Stimulated activated CD8-positive, alpha-beta memory T cell treated with anti-CD3 and anti-CD28 coated beads, Interleukin-2, amount 100 ng/mL, for 1 hour (primary cell): ENCODE measurements around the gene PRTFDC1.

Experiments
- DNase-seq, 2 donors: peaks; one replicate each; pipeline ENCODE4 v3.0.0-alpha.2; 2020; ENCODE audit warnings: low read depth in 2 of 2

PRTFDC1 gene

DNA sequence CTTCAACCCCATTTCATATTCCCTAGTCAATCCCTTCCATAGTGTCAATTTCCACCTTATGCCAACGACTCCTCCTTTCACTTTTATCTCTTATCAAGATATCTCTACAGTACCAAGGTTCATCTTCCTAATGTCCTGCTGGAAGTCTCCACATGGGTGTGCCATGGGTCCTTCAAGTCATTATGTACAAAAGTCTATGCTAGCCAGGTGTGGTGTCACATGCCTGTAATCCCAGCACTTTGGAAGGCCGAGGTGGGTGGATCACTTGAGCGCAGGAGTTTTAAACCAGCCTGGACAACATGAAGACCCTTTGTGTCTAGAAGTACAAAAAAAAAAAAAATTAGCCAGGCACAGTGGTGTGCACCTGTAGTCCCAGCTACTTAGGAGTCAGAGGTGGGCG is 47.6 kb downstream of the PRTFDC1 start:
- DNase-seq: no peak

DNA sequence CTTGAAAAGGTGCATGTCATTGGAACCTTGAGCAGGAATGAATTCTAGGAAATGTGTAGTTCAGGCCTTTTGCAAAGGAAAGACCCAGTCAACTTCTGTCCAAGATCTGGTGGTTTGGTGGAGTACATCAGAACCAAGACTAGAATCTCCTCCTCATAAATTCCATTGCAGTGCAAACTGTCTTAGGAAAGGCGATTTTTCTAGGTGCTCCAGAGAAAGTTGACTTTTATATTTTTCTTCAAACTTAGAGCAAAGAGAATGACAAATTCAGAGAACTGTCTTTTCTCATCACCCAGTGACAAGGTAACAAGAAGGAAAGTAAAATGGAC is 50.0 kb downstream of the PRTFDC1 start:
- no peak for DNase-seq

DNA sequence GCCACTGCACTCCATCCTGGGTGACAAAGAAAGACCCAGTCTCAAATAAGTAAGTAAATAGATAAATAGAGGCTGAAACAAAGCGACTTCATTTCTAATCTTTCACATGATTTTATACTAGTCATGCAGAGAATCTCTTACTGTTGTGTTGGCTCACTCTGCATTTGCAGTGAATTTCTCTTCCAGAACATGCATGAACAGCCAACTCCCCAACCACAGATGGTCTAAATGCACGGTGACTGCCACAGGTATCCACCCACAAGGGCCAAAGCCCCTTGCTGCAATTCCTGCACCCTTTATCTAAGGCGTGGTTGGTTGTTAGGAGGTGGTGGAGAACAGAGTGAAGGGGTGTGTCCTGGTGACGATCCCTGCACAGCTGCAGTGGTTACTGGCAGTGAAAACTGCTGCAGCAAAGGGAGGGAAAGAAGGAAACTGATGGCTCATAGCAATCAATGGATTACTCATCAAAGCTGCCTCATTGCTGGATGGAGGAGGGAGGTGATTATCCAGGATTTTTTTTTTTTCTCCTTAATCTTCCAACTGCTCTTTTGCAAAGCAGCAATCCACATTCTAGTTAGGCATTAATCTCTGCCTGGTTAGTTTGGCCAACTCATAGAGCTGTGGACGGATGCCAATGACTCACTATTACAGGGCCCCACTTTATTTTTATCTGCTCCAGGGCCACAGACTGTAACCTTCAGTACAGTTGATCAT is 50.6 kb downstream of the PRTFDC1 start:
- no peak for DNase-seq

DNA sequence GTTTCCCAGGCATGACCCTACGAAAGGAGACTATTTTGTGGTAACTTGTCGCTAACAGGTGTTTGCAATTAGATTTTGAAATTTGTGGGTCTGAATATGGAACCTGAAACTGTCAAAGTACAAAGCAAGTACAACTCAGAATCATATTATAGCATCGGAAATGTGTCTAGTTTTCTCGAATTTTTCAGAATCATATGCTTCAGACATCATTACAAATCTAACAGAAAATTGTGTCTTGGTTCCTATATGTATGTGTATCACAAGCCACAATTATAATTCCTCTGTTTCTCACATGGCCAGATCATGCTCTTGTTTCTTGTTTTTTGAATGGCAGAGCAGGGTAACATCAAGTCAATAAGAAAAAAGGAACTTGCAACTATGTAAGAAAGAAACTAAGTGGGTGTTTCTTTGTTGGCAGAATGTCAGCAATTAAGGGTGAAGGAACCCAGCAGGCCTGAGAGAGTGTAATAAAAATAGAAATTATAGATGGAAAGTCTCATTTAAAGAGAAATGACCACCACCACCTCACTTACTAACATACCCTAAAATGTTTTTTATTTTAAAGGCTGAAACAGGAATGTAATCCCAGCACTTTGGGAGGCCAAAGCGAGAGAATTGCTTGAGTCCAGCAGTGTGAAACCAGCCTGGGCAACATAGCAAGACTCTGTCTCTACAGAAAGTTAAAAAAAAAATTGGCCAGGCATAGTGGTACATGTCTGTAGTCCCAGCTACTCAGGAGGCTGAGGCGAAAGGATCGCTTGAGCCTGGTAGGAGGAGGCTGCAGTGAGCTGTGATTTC is 51.3 kb downstream of the PRTFDC1 start:
- no peak for DNase-seq

DNA sequence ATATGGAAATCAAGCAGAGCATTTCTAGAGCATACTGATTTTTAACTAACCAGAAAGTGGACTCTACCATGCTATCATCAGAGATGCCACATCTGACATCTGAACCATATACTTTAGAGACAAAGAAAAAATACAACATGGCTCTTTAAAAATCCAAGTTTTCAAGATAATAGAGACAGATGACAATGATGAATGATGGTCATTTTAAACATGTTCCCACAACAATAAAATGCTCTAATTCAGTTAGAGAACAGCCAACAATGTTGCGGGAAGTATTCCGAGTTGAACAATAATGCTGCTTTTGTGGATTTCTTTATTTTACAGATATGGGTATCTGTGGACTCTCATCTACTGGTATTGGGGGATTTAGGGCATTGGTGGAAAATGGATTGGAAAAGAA is 52.8 kb downstream of the PRTFDC1 start:
- no peak for DNase-seq

DNA sequence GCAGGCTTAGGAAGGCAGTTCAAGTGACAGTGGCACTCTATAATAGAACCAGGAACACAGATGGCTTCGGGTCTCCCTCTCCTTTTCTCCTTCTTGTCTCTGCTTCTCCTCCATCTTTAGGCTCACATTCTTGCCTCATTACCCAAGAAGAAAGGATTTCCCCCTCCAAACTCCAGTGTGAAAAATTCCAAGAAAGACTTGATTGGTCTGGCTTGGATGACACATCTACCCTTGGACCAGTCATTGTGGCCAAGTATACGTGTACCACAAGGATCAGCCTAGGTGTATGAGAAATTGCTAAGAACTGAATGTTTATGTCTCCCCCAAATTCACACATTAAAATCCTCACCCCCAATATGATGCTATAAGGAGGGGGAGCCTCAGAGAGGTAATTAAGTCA is 53.9 kb downstream of the PRTFDC1 start:
- no peak for DNase-seq

DNA sequence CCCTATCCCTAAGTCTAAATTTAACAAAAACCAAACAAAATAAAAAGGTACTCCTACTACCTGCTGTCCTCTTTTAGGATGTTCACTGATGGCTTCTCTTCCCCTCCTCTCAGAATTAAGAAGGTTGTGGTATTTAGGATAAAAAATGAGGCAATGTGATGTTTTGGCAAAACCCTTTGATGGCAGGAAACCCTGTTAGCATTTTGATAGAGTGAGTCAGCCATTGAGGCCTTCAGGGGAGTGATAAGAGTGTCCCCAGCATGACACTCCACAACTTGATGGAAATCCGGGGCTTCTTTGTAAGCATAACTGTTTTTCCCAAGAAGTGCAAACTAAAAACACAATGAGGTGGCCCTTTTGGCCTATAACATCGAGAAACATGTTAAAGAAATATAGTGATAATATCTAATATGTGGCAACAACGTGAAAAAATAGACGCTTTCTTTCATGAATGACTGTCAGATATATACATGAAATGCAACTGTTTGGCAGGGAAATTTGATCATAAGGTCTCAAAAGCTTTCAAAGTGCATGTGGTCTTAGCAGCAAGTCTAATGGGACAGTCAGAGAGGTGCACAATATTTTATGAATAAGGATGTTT is 55.0 kb downstream of the PRTFDC1 start:
- no peak for DNase-seq

DNA sequence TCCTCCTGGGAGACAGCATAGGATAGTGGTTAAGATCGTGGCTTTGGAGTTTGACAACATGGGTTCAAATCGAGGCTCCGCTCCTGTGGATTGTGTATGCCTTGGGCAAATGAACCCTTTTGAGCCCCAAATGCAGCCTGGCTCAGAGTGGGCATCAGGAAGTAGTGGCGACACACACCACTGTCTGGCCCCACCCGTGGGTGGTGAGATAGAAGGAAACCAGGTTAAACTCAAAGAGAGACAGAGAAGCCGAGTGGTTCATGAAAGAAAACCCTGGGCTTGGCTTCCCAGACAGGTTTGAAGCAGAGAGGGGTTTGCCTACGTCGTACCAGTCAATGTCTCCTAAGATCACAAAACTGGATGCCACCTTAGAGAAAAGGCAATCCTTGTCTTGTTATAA is 57.7 kb downstream of the PRTFDC1 start:
- DNase-seq: no peak

DNA sequence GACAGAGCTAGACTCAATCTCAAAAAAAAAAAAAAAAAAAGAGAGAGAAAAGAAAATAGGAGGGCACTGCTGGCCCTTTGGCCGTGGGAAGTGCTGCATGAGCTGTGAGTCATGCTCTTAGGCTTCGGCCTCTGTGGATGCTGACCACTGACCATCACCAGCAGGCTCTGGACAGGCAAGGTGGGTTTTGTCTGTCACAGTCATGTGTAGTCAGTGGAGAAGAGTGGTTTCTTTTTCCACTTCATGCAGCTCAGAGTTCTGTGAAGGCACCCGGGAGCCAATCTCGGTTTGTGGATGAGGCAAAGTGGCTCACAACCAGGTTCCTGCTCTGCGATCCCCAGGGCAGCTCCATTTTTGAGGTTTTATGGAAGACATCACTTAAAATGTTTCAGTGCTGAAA is 58.1 kb downstream of the PRTFDC1 start:
- no peak for DNase-seq

DNA sequence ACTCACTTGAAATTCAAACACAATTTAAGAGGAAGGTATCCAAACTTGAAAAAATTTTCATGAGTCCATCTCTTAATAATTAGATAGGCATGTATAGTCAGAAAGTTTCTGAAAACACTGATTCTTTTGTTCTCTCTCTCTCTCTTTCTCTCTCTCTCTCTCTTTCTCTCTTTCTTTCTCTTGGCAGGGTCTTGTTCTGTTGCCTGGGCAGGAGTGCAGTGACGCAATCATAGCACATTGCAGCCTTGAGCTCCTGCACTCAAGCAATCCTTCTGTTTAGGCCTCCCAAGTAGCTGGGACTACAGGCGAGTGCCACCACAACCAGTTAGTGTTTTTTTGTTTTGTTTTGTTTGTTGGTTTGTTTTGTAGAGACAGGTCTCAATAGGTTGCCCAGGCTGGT is 59.3 kb downstream of the PRTFDC1 start:
- no peak for DNase-seq

DNA sequence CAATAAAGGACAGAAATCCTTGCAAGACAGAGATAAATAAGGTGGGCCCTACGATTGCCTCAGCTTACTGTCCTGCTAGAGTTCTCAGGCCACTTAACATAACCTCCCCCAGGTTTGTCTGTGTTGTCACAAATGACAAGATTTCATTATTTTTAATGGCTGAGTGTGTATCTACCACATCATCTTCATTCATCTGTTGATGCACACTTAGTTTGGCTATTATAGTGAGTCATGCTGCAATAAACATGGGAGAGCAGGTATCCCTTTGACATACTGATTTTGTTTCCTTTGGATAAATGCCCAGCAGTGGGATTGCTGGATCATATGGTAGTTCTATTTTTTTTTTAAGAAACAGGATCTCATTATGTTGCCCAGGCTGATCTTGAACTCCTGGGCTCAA is 60.6 kb downstream of the PRTFDC1 start:
- DNase-seq: no peak

DNA sequence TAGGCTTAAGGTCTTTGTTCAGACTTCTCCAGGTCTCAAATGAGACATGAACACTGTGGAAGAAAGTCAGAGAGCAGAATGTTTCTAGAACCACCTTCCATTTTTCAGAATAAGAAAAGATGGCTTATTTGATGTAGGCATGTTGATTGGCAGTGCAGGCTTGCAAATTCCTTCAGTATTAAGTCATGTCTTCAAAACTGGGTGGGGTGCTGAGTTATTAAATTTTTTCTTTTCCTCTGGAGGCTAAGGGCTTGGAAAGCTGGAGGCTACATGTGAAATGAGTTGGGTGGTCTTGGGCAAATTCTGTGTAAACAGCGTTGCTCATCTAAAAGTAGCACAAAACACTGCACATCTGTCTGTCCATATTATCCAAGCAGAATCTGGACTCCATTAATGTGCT is 62.8 kb downstream of the PRTFDC1 start:
- DNase-seq: no peak

DNA sequence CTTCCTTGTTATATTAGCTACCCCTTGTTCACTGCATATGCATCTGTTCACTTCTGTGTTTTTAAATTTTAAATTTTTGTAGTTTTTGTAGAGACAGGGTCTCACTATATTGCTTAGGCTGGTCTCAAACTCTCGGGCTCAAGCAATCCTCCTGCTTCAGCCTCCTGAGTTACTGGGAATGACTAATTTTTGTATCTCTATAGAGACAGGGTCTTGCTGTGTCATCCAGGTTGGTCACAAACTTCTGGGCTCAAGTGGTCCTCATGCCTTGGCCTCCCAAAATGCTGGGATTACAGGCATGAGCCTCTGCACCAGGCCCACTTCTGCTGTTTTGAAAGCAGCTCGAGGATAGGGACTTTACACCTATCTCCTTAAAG is 64.6 kb downstream of the PRTFDC1 start:
- no peak for DNase-seq

DNA sequence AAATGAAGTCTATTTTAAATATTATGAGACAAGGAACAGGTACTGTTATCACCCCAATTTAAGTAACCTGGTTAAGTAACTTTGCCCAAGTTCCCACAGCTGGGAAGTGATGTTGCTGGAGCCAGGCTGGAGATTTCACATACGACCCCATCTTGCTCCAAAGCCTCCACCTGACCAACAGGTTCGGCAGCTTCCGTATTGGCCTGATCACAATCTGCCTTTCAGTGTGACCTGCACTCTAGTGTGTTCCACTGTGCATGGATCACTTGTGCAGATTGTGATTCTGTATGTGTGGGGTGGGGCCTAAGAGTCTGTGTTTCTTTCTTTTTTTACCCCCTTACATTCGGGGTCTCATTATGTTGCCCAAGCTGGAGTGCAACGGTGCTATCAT is 66.1 kb downstream of the PRTFDC1 start:
- DNase-seq: no peak

DNA sequence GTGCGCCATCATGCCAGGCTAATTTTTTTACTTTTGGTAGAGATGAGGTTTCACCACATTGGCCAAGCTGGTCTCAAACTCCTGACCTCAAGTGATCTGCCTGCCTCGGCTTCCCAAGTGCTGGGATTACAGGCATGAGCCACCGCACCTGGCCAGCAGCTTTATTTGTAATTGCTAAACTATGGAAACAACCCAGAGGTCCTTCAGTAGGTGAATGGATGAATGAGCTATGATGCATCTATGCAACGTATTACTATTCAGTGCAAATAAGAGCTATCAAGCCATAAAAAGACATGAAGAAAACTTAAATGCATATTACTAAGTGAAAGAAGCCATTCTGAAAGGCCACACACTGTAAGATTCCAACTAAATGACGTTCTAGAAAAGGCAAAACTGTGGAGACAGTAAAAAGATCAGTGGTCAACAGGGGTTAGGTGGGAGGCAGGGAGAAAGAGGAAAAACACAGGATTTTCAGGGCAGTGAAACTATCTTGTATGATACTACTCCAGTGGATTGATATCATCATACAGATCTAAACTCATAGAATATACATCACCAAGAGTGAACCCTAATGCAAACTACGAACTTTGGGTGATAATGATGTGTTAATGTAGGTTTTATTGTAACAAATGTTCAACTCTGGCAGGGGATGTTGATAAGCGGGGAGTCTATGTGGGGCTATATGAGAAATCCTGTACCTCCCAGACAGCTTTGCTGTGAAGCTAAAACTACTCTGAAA is 66.7 kb downstream of the PRTFDC1 start:
- no peak for DNase-seq

DNA sequence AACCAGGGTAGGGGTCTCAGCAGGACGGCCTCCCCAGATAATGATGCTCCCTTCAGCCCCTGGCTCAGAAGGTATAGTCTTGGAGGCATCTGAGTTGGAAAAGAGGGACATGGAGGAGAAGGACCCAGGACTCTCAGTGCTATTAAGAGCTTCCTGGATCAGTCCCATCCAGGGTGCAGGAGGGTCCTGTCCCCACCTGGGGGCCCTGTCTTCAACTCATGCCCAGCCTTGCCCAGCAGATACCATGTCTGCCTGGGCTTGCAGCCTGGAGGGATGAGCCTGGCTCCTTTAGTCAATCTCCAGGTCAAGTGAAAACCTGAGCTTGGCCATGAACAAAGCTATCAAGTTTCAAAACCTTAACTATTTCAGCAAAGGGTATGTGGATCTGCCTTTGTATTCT is 67.6 kb downstream of the PRTFDC1 start:
- DNase-seq: no peak

DNA sequence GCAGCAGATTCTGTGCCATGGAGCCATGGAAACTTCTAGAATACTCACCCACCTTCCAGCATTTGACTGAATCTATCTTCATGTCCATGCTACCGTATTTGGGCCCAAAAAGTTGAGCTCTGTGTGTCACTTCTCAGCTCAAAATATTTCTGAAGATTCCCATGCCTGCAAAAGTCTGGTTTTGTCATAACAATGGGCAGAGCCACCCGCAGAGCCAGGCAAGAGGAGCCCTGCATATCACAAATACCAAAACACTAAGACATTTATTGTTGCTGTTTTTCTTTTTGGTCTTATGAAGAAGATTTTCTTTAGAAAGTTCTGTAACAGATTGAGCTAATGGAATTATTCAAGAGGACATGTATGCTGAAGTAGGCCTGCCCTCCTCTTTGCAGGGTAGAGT is 68.1 kb downstream of the PRTFDC1 start:
- no peak for DNase-seq

DNA sequence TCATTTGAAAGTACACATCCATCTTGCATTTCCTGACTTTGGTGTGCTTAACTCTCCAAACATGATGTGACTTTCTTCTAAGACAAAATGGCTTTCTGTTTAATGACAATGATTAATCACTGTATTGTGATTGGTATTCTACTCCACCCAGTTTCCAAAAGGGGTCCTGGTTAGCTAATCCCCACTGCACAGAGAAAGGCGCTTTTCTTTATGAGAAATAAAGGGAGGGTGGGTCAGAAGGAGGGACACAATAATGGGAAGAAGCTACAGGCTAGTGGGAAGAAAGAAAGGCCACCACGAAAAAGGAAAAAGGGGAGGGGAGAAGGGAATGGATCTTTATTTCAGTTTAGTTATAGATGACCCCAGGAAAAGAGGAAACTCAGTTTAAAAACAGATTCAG is 69.2 kb downstream of the PRTFDC1 start:
- no peak for DNase-seq

DNA sequence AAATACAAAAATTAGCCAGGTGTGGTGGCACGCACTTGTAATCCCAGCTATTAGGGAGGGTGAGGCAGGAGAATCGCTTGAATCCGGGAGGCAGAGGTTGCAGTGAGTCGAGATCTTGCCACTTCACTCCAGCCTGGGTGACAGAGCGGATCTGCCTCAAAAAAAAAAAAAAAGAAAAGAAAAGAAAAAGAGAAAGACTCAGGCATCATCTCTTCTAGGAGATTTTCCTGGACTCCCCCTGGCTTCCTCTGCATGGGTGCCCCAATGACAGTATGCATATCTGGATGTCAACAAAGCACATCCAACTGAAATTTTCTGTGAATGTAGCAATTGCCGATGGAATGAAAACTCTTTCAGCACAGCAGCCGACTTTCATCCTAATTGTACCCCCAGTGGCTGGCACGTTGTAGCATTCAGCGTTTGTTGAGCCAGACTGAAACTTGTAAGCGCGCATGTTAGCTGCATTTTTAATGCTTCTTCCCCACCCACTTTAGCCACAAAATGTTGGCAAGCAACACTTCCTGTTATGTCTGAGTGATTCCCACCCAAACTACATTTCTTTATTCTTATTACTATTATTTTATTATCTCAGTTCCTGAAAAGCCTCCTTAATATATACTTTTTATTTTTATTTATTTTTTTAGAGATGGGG is 70.2 kb downstream of the PRTFDC1 start:
- DNase-seq: no peak

DNA sequence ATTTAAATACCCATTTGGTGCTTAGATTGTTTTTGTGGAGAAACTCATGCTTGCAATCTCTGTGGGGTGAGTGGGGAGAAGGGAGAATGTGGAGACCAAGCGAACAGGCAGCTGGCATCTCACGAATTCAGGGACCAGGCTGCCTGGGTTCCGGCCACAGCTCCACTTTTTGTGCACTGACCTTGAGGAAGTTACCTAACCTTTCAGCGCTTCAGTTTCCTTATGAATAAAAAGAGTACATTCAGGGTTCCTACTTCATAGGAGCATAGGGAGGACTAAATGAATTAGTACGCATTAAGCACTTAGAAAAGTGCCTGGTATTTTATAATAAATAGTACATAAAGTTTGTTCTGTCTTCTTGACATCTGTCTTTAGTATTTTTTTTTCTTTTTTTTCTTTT is 72.5 kb downstream of the PRTFDC1 start:
- DNase-seq: no peak

DNA sequence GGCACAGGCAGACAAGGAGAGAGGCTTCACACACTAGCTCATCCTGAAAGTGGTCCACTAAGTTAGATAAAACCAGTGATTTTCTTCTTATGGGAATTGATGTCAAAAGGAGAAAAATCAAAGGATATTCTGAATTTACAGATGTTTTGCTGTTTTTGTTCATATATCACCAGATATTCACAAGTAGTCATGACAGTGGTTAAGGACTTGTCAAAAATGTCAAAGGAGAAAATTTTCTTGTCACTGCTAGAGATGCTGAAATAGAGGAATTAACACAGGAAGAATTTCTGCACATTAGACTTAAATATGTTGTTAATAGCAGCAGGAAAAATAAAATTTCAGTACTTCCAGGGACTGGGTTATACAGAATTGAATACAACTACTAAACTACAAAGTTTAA is 78.3 kb downstream of the PRTFDC1 start:
- no peak for DNase-seq

DNA sequence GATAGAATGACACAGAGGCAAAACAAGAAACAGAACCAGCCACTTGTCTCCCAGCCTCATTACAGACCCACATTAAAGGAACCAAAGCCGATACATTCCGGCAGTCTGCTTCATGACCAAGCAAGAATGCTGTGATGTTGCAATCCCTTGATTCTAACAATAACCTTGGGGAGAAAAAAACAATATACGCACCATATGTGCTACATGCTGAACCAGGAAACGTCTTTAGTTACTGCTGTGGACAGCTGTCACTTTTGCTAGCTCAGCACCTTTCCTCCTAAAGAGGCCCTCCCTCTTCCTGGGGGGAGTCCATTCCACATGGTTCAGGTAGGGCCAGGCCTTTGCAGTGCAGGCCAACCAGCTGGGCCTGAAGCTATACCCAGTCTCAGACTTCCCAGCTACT is 79.1 kb downstream of the PRTFDC1 start:
- DNase-seq: no peak
